H1 (cell line): ENCODE measurements around the gene RAB10. TPM values are rescaled to one million over a fixed set of nuclear protein-coding genes. Genes with fewer than 3 reads are reported as not detected.

ENCODE experiments used
- CTCF ChIA-PET: fragments of 300-600 bp; sonication (Branson Sonifier 250); formaldehyde crosslinking; loops from one replicate; lab custom pipeline; 2021; ENCODE audit not compliant: partially characterized antibody; lab: Charles Lee
- POLR2A ChIA-PET: fragments of 300-600 bp; sonication (Branson Sonifier 250); formaldehyde crosslinking; loops from one replicate; lab custom pipeline; 2021; ENCODE audit warnings: inconsistent platforms; ENCODE audit not compliant: partially characterized antibody; lab: Charles Lee
- DNase-seq, 2 experiments: peaks; one replicate each; pipeline versions ENCODE4 v3.0.0 to v3.0.0-alpha.2; 2010 to 2022; ENCODE audit warnings: low spot score in 2 of 2, low read depth in 1 of 2, mixed read lengths in 1 of 2
- FAIRE-seq: peaks from 2 replicates; lab custom pipeline; 2011; peaks lifted over from hg19 to GRCh38; lab: Jason Lieb, UNC
- H2AFZ ChIP-seq: 2 replicates; pipeline ENCODE4 v1.8.1; 2012; ENCODE audit warnings: low read length, inconsistent platforms
- H2AK5ac ChIP-seq: 2 replicates; pipeline ENCODE4 v1.6.1; 2013; ENCODE audit warnings: low read depth, low read length
- H2BK120ac ChIP-seq: replicated peaks from 2 replicates; pipeline ENCODE3; 2013; ENCODE audit warnings: low read depth, low read length, inconsistent platforms
- H2BK12ac ChIP-seq: 2 replicates; pipeline ENCODE4 v1.6.1; 2013; ENCODE audit warnings: low read depth, low read length
- H2BK15ac ChIP-seq: 2 replicates; pipeline ENCODE4 v1.6.1; 2013; ENCODE audit warnings: low read length
- H2BK20ac ChIP-seq: 2 replicates; pipeline ENCODE4 v1.6.1; 2013; ENCODE audit warnings: low read length
- H2BK5ac ChIP-seq: 2 replicates; pipeline ENCODE4 v1.6.1; 2013; ENCODE audit warnings: low read depth, low read length
- H3K14ac ChIP-seq: 2 replicates; pipeline ENCODE4 v1.6.1; 2013; ENCODE audit warnings: inconsistent platforms; ENCODE audit not compliant: insufficient read length
- H3K18ac ChIP-seq: 2 replicates; pipeline ENCODE4 v1.6.1; 2013; ENCODE audit warnings: low read length; ENCODE audit errors: extremely low read depth
- H3K23ac ChIP-seq: 2 replicates; pipeline ENCODE4 v1.6.1; 2013; ENCODE audit warnings: inconsistent platforms; ENCODE audit not compliant: insufficient read length
- H3K23me2 ChIP-seq: 2 replicates; pipeline ENCODE4 v1.6.1; 2013; ENCODE audit warnings: low read depth, low read length
- H3K27ac ChIP-seq: 2 replicates; pipeline ENCODE4 v1.6.1; 2011; ENCODE audit warnings: low read depth, low read length, inconsistent platforms
- H3K27me3 ChIP-seq, 4 experiments: replicated peaks in 1 of 4; 1 replicate in 1 of 4; 2 replicates in 3 of 4; pipeline versions ENCODE4 v1.6.1 to v1.8.1; 2011 to 2013; ENCODE audit warnings: low read length in 3 of 4, mild to moderate bottlenecking in 3 of 4, inconsistent platforms in 2 of 4, mixed read lengths in 2 of 4, moderate library complexity in 1 of 4; ENCODE audit not compliant: control insufficient read depth in 3 of 4, insufficient read depth in 3 of 4; ENCODE audit errors: extremely low read depth in 1 of 4
- H3K36me3 ChIP-seq, 4 experiments: 2 replicates each; pipeline versions ENCODE4 v1.6.1 to v1.8.1; 2011 to 2013; ENCODE audit warnings: mild to moderate bottlenecking in 4 of 4, low read length in 3 of 4, moderate library complexity in 2 of 4, control low read depth in 1 of 4, inconsistent platforms in 1 of 4; ENCODE audit not compliant: insufficient read depth in 4 of 4, control insufficient read depth in 2 of 4
- H3K4ac ChIP-seq: replicated peaks from 2 replicates; pipeline ENCODE3; 2013; ENCODE audit warnings: low read length, low read depth, mixed read lengths, inconsistent platforms; ENCODE audit not compliant: insufficient read length
- H3K4me1 ChIP-seq, 4 experiments: replicated peaks in 1 of 4; 1 replicate in 1 of 4; 2 replicates in 3 of 4; pipeline versions ENCODE4 v1.6.1 to v1.8.1; 2011 to 2013; ENCODE audit warnings: low read length in 3 of 4, inconsistent platforms in 2 of 4, mixed read lengths in 1 of 4; ENCODE audit not compliant: insufficient read depth in 4 of 4, control insufficient read depth in 3 of 4
- H3K4me2 ChIP-seq, 2 experiments: 2 replicates each; pipeline versions ENCODE4 v1.6.1 to v1.8.1; 2011 to 2013; ENCODE audit warnings: low read depth in 2 of 2, low read length in 2 of 2, control low read depth in 1 of 2, inconsistent platforms in 1 of 2, mild to moderate bottlenecking in 1 of 2; ENCODE audit not compliant: insufficient read depth in 1 of 2
- H3K4me3 ChIP-seq, 4 experiments: fragments of 200-600, 300-600 bp in 1 of 4; sonication (generic), shearing (Covaris generic), sonication (Bioruptor Twin) in 1 of 4; 2 replicates each; pipeline versions ENCODE4 v1.5.1 to v1.8.1; 2011 to 2016; ENCODE audit warnings: low read length in 4 of 4, low read depth in 3 of 4, control low read depth in 2 of 4, inconsistent platforms in 2 of 4, mild to moderate bottlenecking in 2 of 4, mixed read lengths in 1 of 4, moderate library complexity in 1 of 4; ENCODE audit not compliant: insufficient read depth in 2 of 4; ENCODE audit errors: extremely low read depth in 1 of 4
- H3K56ac ChIP-seq: replicated peaks from 2 replicates; pipeline ENCODE3; 2013; ENCODE audit warnings: low read depth, mild to moderate bottlenecking, mixed read lengths, low read length, inconsistent platforms; ENCODE audit not compliant: insufficient read length
- H3K79me1 ChIP-seq: 2 replicates; pipeline ENCODE4 v1.6.1; 2013; ENCODE audit warnings: low read depth, low read length, control low read depth
- H3K79me2 ChIP-seq, 2 experiments: 2 replicates each; pipeline versions ENCODE4 v1.6.1 to v1.8.1; 2012 to 2013; ENCODE audit warnings: low read length in 2 of 2, mild to moderate bottlenecking in 2 of 2, inconsistent platforms in 1 of 2; ENCODE audit not compliant: insufficient read depth in 2 of 2, control insufficient read depth in 1 of 2
- H3K9ac ChIP-seq, 4 experiments: replicated peaks in 1 of 4; 1 replicate in 1 of 4; 2 replicates in 3 of 4; pipeline versions ENCODE4 v1.6.1 to v1.8.1; 2011 to 2013; ENCODE audit warnings: low read depth in 3 of 4, low read length in 3 of 4, control low read depth in 2 of 4, mild to moderate bottlenecking in 2 of 4, moderate library complexity in 2 of 4, inconsistent platforms in 1 of 4; ENCODE audit errors: extremely low read depth in 1 of 4
- H3K9me3 ChIP-seq, 2 experiments: 2 replicates each; pipeline versions ENCODE4 v1.6.1 to v1.8.1; 2012 to 2013; ENCODE audit warnings: mild to moderate bottlenecking in 2 of 2, moderate library complexity in 2 of 2, control low read depth in 1 of 2, inconsistent platforms in 1 of 2, low read depth in 1 of 2, low read length in 1 of 2, mixed read lengths in 1 of 2; ENCODE audit not compliant: insufficient read depth in 2 of 2
- H4K20me1 ChIP-seq, 2 experiments: replicated peaks in 1 of 2; 2 replicates each; pipeline versions ENCODE3 to v1.8.1; 2011 to 2013; ENCODE audit warnings: inconsistent platforms in 2 of 2, low read length in 2 of 2, mild to moderate bottlenecking in 1 of 2; ENCODE audit not compliant: insufficient read depth in 2 of 2, control insufficient read depth in 1 of 2
- H4K5ac ChIP-seq: 2 replicates; pipeline ENCODE4 v1.6.1; 2013; ENCODE audit warnings: low read length, low read depth, mixed read lengths, inconsistent platforms; ENCODE audit not compliant: insufficient read length
- H4K8ac ChIP-seq: 2 replicates; pipeline ENCODE4 v1.8.0; 2013; ENCODE audit warnings: mild to moderate bottlenecking, moderate library complexity, low read length, inconsistent platforms; ENCODE audit not compliant: insufficient read depth; ENCODE audit errors: extremely low read depth
- H4K91ac ChIP-seq: replicated peaks from 2 replicates; pipeline ENCODE3; 2013; ENCODE audit warnings: low read length, mixed read lengths, inconsistent platforms; ENCODE audit not compliant: insufficient read length
- BACH1 ChIP-seq: IDR thresholded peaks from 2 replicates; pipeline ENCODE4 v1.6.1; 2012; ENCODE audit warnings: low read length, improper control_type of control experiment
- CBX8 ChIP-seq: fragments of 300-800, 300-1000 bp; sonication (generic); IDR thresholded peaks from 2 replicates; pipeline ENCODE4 v1.7.1; 2016; ENCODE audit warnings: low read depth, low read length, borderline replicate concordance
- CEBPB ChIP-seq: IDR thresholded peaks from 2 replicates; pipeline ENCODE4 v1.6.1; 2012; ENCODE audit warnings: low read depth, low read length
- CREB1 ChIP-seq: IDR thresholded peaks from 2 replicates; pipeline ENCODE4 v1.6.1; 2012; ENCODE audit warnings: inconsistent platforms
- EP300 ChIP-seq, 2 experiments: IDR thresholded peaks; 1 replicate in 1 of 2; 2 replicates in 1 of 2; pipeline ENCODE4 v1.6.1; 2011 to 2012; ENCODE audit warnings: low read depth in 2 of 2, low read length in 2 of 2, mild to moderate bottlenecking in 2 of 2, borderline replicate concordance in 1 of 2, inconsistent platforms in 1 of 2, moderate library complexity in 1 of 2
- JUN ChIP-seq: IDR thresholded peaks from 2 replicates; pipeline ENCODE4 v1.6.1; 2011; ENCODE audit warnings: low read depth, mild to moderate bottlenecking, improper control_type of control experiment, low read length
- JUND ChIP-seq: IDR thresholded peaks from 2 replicates; pipeline ENCODE4 v1.6.1; 2011; ENCODE audit warnings: mild to moderate bottlenecking, improper control_type of control experiment, low read length
- MAFK ChIP-seq: IDR thresholded peaks from 2 replicates; pipeline ENCODE4 v1.6.1; 2012; ENCODE audit warnings: low read depth, mild to moderate bottlenecking, improper control_type of control experiment, low read length
- NRF1 ChIP-seq: IDR thresholded peaks from 2 replicates; pipeline ENCODE4 v1.6.1; 2011; ENCODE audit warnings: mild to moderate bottlenecking, low read depth, low read length, improper control_type of control experiment
- RAD21 ChIP-seq, 2 experiments: IDR thresholded peaks in 1 of 2; conservative IDR thresholded peaks in 1 of 2; 2 replicates each; pipeline ENCODE4 v1.6.1; 2011; ENCODE audit warnings: low read depth in 2 of 2, low read length in 2 of 2, improper control_type of control experiment in 1 of 2, inconsistent platforms in 1 of 2, mild to moderate bottlenecking in 1 of 2, moderate library complexity in 1 of 2
- RBBP5 ChIP-seq: IDR thresholded peaks from 2 replicates; pipeline ENCODE4 v1.7.1; 2012; ENCODE audit warnings: low read depth, mild to moderate bottlenecking, inconsistent platforms, low read length, moderate library complexity, borderline replicate concordance
- RFX5 ChIP-seq: IDR thresholded peaks from 2 replicates; pipeline ENCODE4 v1.6.1; 2011; ENCODE audit warnings: low read depth, low read length, improper control_type of control experiment, borderline replicate concordance
- SIX5 ChIP-seq: IDR thresholded peaks from 2 replicates; pipeline ENCODE4 v1.6.1; 2011; ENCODE audit warnings: mild to moderate bottlenecking, low read depth, low read length
- SUZ12 ChIP-seq: fragments of 200-600 bp; sonication (generic); IDR thresholded peaks from 2 replicates; pipeline ENCODE4 v1.6.1; 2012; ENCODE audit warnings: mild to moderate bottlenecking, inconsistent platforms, low read length, moderate library complexity, mixed read lengths
- TCF12 ChIP-seq: IDR thresholded peaks from 2 replicates; pipeline ENCODE4 v1.6.1; 2011; ENCODE audit warnings: low read depth, mild to moderate bottlenecking, low read length
- WGBS, 2 experiments: shearing (Covaris generic) in 1 of 2; methylation state at CpG; one replicate each; pipeline versions ENCODE4 v1.1.6 to v1.1.7; 2013 to 2015; ENCODE audit warnings: low lambda C conversion rate in 2 of 2, mixed read lengths in 2 of 2, inconsistent platforms in 1 of 2, low coverage in 1 of 2, missing lambda C conversion rate in 1 of 2; ENCODE audit not compliant: insufficient replicate concordance in 2 of 2, insufficient coverage in 1 of 2, insufficient read length in 1 of 2; ENCODE audit errors: extremely low coverage in 1 of 2, missing lambda C conversion rate in 1 of 2; 5-methylcytosine and 5-hydroxymethylcytosine counted together
- polyA plus RNA-seq, 7 experiments: library from polyadenylated mRNA; depleted of rRNA in 3 of 7; stranded (reverse) in 5 of 7; unstranded in 2 of 7; fragments of >200 nt in 5 of 7; fragments of 200-250 nt in 2 of 7; gene quantifications; 1 replicate in 5 of 7; 2 replicates in 1 of 7; 4 replicates in 1 of 7; pipeline versions ENCODE4 v1.2.1 to v1.2.3, GENCODE V29; 2011 to 2013; ENCODE audit warnings: missing spikeins in 2 of 7, mixed read lengths in 2 of 7
- total RNA-seq: library from RNA; stranded (reverse); fragmentation: NEBNext Ultra II Directional; extraction: Animal tissue kit (Norgen Biotek cat#: 25700); gene quantifications from 2 replicates; pipeline ENCODE4 v1.2.1, GENCODE V29; 2021

RAB10 gene
- total and polyA plus RNA-seq, 2 of the 8 experiments (the other 6 are each of a cell fraction or from before 2014, with no cell fraction given), result 42.6 to 136 TPM

DNA sequence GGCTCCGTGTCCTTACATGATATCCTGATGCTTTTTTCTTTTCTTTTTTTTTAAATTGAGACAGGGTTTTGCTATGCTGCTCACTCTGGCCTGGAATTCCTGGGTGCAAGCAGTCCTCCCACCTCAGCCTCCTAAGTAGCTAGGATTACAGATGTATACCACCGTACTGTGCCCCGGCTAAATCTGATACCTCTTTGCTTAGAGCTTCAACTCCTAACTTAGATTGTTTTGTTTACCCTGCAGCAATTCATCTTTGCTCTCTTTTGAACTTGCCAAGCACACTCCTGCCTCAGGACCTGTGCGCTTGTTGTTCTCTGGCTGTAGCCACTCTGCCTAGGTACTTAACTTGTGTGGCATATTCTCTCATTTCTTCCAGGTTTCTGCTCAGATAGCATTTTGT lies 24.5 kb downstream of the RAB10 start:
- Histone ChIP-seq H4K5ac (no peak overlapping the region), H2AK5ac (no peak overlapping the region), H3K36me3 (peaks cover 0 to 10% (median 0%) of the 10 kb centered on the region in 4 experiments; a peak in 1 of 8 replicates), H3K23me2 (no peaks in the 10 kb centered on the region), H2BK20ac (no peak overlapping the region), H3K4me3 (no peak overlapping the region), H2AFZ (no peak overlapping the region), H3K4me2 (no peak overlapping the region), H3K27ac (no peak overlapping the region), H2BK15ac (no peak overlapping the region), H3K79me1 (peaks cover 18% of the 10 kb centered on the region), H3K23ac (no peak overlapping the region), H2BK120ac (no peak overlapping the region), H3K27me3 (no peaks in the 10 kb centered on the region), H3K9me3 (no peaks in the 10 kb centered on the region), H3K56ac (no peak overlapping the region), H4K91ac (no peak overlapping the region), H2BK5ac (no peak overlapping the region), H2BK12ac (no peak overlapping the region), H4K20me1 (peaks cover 9 to 21% of the 10 kb centered on the region in 2 experiments), H3K9ac (no peak overlapping the region), H3K14ac (no peak overlapping the region), H3K79me2 (peaks cover 14 to 97% of the 10 kb centered on the region in 2 experiments), H4K8ac (no peak overlapping the region), H3K4ac (no peak overlapping the region), H3K4me1 (no peaks in the 10 kb centered on the region; a peak in 1 of 7 replicates), H3K18ac (no peak overlapping the region)
- FAIRE-seq, result no peak
- no peak for DNase-seq
- ChIA-PET POLR2A (interaction anchor here (0.6 to 3.3 kb wide), 2 partner anchors 14 to 24 kb away, joined by 4 to 14 read pairs; partner anchors contain the start of gene RAB10), CTCF (interaction anchor here (0.6 to 1.0 kb wide), 2 partner anchors 28 to 939 kb away, joined by 3 to 5 read pairs; no protein-coding TSS in a partner anchor)
- 85% methylated on average over 4 of the region's 4 CpGs; no CpG with 5 or more reads in 1 of the 2 experiments for WGBS, 2 experiments
- TF ChIP-seq TCF12 (no peak), JUN (no peak), NRF1 (no peak), RFX5 (no peak), RBBP5 (no peak), BACH1 (no peak), RAD21 (IDR thresholded peaks at IDR 0.05 in 1 of 2, conservative IDR thresholded peaks at IDR 0.05 in 1 of 2; ENCODE audit: low read depth in 2 of 2, low read length in 2 of 2) (no peak), JUND (no peak), SUZ12 (no peak), MAFK (no peak), EP300 (IDR thresholded peaks at IDR 0.05; ENCODE audit: borderline replicate concordance in 1 of 2, low read depth in 2 of 2, low read length in 2 of 2) (no peak), SIX5 (no peak), CREB1 (no peak), CEBPB (no peak), CBX8 (no peak)
